Effector memory CD4-positive, alpha-beta T cell (primary cell): ENCODE data around the gene PITX1.

Source experiments
- DNase-seq, 3 donors: peaks; one replicate each; pipeline ENCODE4 v3.0.0-alpha.2; 2020
- H3K27ac ChIP-seq: 2 replicates; pipeline ENCODE4 v1.7.0; 2013; ENCODE audit warnings: mild to moderate bottlenecking, low read length, moderate library complexity; ENCODE audit not compliant: insufficient read depth, poor library complexity, severe bottlenecking
- H3K27me3 ChIP-seq: replicated peaks from 2 replicates; pipeline ENCODE4 v1.7.0; 2013; ENCODE audit warnings: mild to moderate bottlenecking, low read length; ENCODE audit not compliant: insufficient read depth, control insufficient read depth, poor library complexity, severe bottlenecking
- H3K36me3 ChIP-seq: 2 replicates; pipeline ENCODE4 v1.7.0; 2013; ENCODE audit warnings: mild to moderate bottlenecking, low read length, moderate library complexity; ENCODE audit not compliant: control insufficient read depth, insufficient read depth
- H3K4me1 ChIP-seq: 2 replicates; pipeline ENCODE4 v1.7.0; 2013; ENCODE audit warnings: low read length, mild to moderate bottlenecking; ENCODE audit not compliant: control insufficient read depth, insufficient read depth, poor library complexity, severe bottlenecking
- H3K4me3 ChIP-seq: 2 replicates; pipeline ENCODE4 v1.7.0; 2013; ENCODE audit warnings: low read length, low read depth, mild to moderate bottlenecking; ENCODE audit not compliant: insufficient read depth, poor library complexity, severe bottlenecking
- H3K9me3 ChIP-seq: 2 replicates; pipeline ENCODE4 v1.7.0; 2013; ENCODE audit warnings: mild to moderate bottlenecking, low read length, moderate library complexity; ENCODE audit not compliant: control insufficient read depth

Gene PITX1

DNA sequence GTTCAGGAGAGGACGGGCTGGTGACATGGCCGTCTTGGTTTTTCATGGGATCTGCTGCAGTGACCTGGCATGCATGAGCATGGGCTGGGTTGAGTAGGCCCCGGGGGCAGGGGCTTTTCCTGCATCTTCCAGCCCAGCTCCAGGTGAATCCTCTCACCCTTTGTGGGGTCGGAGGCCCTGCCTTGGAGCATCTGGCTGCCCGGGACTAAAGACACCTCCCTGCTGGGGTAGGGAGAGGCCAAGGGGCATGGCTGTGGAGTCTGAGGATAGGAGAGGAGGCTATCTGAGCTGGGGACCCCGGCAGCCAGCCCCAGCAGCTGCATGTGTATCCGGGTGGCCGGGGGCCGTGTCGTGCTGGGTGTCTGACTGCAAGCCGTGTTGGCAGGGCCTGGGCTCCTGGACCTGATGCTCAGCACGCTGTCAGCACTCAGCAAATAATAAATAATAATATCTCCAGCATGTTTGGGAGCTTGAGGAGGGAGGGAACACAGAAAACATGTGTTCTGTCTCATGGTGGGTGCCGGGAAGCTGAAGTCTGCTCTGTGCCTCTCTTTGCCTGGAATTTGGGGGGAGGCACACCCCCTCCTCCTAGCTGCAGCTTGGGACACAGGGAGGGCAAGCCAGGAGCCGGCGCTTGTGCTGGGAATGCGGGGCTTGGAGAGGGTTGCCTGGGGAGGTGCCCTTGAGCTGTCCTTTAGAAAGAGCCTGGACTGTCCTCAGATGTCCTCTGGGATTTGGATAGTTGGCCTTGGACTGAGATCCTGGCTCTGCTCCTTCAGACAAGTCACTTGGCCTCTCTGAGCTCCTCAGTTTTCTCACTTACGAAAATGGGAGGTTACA lies 28.4 kb upstream of the PITX1 start:
- no peaks in the 10 kb centered on the region for H3K4me1 ChIP-seq
- DNase-seq = no peak
- no peaks in the 10 kb centered on the region for H3K9me3 ChIP-seq
- no peaks in the 10 kb centered on the region for H3K36me3 ChIP-seq
- H3K4me3 ChIP-seq = no peak overlapping the region
- no peak overlapping the region for H3K27ac ChIP-seq
- peaks cover 4% of the 10 kb centered on the region for H3K27me3 ChIP-seq

DNA sequence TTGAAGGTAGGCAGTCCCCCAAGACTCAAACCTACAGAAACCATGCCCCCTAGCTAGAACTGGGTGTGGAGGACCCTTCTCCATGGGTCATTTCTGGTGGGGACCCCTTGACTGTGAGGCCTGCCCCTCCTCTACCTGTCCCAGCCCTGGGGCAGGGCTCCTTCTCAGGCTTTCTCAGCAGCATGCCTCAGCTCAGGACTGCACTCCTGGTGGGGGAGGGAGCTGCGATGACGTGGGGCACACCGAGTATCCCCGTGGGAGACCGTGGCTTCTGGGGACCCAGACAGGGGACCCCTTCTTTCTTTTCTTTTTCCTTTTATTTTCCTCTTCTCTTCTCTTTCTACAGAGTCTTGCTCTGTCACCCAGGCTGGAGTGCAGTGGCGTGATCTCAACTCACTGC lies 27.0 kb upstream of the PITX1 start:
- peaks cover 4% of the 10 kb centered on the region for H3K27me3 ChIP-seq
- no peaks in the 10 kb centered on the region for H3K36me3 ChIP-seq
- H3K9me3 ChIP-seq = no peaks in the 10 kb centered on the region
- H3K4me3 ChIP-seq = no peak overlapping the region
- DNase-seq = no peak
- no peaks in the 10 kb centered on the region for H3K4me1 ChIP-seq
- no peak overlapping the region for H3K27ac ChIP-seq

DNA sequence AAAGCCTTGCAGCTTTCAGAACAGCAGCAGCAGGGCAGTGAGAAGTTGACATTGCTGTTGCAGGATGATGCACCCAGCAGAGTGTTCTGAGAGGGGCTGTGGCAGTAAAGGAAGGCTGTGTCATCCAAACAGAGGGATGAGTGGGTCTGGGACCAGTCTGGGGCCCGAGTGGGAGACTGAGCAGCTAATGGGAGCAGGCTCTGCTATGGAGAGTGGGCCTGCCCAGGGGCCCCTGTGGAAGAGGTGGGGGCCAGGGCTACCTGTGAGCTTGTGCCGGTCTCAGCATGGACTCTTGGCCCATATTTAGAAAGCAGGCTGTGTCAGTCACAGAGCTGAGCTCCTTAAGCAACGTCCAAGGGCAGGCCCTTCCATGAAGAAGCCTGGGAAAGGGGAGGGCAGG lies 26.0 kb upstream of the PITX1 start:
- DNase-seq = no peak
- Histone ChIP-seq H3K36me3 (no peaks in the 10 kb centered on the region), H3K4me1 (no peaks in the 10 kb centered on the region), H3K27ac (no peak overlapping the region), H3K4me3 (no peak overlapping the region), H3K9me3 (no peaks in the 10 kb centered on the region), H3K27me3 (peaks cover 4% of the 10 kb centered on the region)

DNA sequence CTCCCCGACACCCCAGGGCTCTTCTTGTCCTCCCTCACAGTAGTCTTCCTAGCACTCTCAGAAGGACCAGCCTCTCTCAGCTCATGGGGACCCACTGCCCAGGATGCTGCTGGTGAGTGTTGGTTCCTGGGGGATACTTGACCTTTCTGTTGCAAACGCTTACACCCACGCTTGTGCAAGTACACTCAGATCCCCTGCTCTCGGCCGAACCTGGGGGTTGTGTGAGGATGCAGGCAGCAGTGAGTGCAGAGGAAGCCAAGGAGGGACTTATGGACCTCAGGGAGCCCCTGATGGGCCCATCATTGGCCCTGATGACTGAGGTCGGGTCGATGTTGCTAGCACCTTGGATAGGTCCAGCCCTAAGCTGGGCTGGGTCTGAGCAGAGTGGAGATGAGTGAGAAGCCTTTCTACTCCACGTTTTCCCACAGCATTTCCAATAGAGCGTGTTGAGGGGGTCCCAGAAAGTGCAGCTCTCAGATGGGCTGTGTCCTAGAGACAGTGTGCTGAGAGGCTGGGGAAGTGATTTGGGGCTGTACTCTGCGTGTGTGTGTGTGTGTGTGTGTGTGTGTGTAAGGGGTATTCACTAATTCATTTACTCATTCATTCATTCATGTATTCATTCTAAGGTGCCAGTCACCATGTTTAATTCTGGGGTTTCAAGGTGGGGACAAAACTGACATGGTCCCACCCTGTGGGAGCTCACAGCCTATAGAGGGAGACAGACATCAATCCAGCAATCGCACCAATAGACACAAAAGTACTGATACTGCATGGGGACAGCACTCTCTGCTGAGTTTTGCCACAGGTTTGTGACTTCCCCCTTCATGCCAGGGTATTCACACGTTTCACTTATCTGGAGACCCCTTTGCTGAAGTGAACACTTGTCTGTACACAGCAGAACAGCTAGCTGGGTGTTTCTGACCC lies 25.2 kb upstream of the PITX1 start:
- Histone ChIP-seq H3K9me3 (no peaks in the 10 kb centered on the region), H3K27ac (no peak overlapping the region), H3K4me3 (no peak overlapping the region), H3K4me1 (no peaks in the 10 kb centered on the region), H3K27me3 (peaks cover 4% of the 10 kb centered on the region), H3K36me3 (no peaks in the 10 kb centered on the region)
- no peak for DNase-seq

DNA sequence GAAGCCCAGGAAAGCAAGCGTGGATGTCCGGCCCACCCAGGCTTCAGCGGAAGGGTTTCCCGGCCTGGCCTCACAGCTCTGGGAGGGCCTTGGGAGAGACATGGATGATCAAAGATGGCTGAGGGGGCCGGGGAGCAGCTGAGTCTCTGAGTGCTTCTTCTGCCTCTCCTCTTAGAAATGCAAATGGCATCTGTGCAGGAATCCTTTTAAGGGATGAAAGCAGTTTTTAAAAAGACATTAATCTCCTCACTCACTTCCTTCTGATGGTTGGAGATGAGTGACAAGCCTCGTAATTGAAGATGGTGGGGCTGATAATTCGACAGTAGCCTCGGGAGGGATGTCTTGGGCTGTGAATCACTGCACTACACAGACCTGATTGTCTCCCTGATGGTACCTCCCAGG lies 24.3 kb upstream of the PITX1 start:
- Histone ChIP-seq H3K4me1 (no peaks in the 10 kb centered on the region), H3K27me3 (peaks cover 4% of the 10 kb centered on the region)

DNA sequence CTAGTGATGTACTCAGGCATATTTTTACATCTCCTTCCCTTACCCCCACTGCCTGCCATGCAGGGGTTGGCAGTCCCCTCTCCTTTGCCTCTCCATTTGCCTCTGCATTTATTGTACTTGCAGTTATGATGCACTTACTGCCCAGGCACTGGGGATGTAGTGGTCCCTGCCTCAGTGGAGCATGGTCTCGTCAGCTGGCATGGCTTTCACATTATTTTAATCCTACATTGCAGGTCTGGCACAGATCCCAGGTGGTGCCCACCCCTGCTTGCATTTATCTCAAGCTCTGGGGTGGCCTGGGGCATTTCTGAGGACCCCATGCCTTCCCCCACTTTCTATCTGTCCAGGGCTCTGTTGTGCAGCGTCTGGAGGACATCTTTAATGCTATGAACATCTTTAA lies 23.2 kb upstream of the PITX1 start:
- Histone ChIP-seq H3K27me3 (peaks cover 4% of the 10 kb centered on the region), H3K36me3 (no peaks in the 10 kb centered on the region), H3K4me3 (no peak overlapping the region), H3K9me3 (no peaks in the 10 kb centered on the region), H3K27ac (no peak overlapping the region), H3K4me1 (no peaks in the 10 kb centered on the region)
- no peak for DNase-seq

More for the DNA sequence above, 24.3 kb upstream of the PITX1 start:
- no peaks in the 10 kb centered on the region for H3K9me3 ChIP-seq
- H3K27ac ChIP-seq = no peak overlapping the region
- no peak overlapping the region for H3K4me3 ChIP-seq
- no peak for DNase-seq
- H3K36me3 ChIP-seq = no peaks in the 10 kb centered on the region

DNA sequence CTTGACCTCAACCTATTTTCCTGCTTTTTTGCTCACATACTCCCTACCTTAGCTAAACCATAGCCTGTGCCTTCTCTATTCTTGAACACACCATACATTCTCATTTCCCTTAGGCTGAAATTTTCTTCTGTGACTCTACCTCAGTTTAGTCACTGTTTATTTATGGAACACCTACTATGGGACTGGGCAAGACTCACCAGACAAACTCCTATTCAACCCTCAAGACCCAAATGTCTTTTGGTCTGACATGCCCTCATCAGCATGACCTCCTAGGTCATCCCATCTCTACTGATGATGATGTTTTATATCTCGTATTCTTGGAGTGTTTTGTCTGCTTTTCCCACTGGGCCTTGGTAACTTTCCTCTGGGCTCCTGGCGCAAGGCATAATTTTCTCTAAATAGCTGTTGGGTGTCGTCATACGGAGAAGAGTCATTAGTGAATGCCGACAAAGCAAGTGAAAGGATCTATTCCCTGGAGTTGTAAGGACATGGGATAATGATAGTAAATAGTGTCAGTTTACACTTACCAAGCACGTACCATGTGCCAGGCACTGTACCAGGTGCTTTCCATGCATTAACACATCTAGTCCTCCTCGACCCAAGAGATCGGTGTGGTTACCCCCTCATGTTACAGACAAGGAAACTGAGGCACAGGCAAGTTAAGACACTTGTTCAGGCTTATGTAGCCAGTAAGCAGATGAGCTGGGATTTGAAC lies 22.4 kb upstream of the PITX1 start:
- Histone ChIP-seq H3K27me3 (peaks cover 4% of the 10 kb centered on the region), H3K4me3 (no peak overlapping the region), H3K27ac (no peak overlapping the region), H3K36me3 (no peaks in the 10 kb centered on the region), H3K9me3 (no peaks in the 10 kb centered on the region), H3K4me1 (no peaks in the 10 kb centered on the region)
- DNase-seq = no peak

DNA sequence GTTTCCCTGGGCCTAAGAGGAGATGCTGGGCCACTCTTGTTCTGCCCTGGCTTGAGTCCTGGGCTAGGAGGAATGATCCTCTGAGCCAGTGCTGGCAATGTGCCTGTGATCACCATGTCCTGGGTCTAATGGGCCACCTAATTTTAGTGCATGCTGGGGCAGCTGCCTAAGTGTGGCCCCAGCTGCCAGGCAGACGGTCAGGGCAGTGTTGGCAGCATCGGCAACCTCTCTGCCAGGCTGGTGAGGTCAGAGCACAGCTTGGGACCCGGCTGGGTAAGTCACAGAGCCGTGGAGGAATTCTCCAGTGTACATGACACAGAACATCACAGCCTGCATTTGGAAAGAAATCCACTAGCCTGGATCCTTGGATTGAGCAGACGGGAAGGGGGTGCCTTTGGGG lies 21.4 kb upstream of the PITX1 start:
- no peaks in the 10 kb centered on the region for H3K36me3 ChIP-seq
- no peak for DNase-seq
- no peaks in the 10 kb centered on the region for H3K4me1 ChIP-seq
- H3K9me3 ChIP-seq = no peaks in the 10 kb centered on the region
- peaks cover 4% of the 10 kb centered on the region for H3K27me3 ChIP-seq
- H3K4me3 ChIP-seq = no peak overlapping the region
- H3K27ac ChIP-seq = no peak overlapping the region

DNA sequence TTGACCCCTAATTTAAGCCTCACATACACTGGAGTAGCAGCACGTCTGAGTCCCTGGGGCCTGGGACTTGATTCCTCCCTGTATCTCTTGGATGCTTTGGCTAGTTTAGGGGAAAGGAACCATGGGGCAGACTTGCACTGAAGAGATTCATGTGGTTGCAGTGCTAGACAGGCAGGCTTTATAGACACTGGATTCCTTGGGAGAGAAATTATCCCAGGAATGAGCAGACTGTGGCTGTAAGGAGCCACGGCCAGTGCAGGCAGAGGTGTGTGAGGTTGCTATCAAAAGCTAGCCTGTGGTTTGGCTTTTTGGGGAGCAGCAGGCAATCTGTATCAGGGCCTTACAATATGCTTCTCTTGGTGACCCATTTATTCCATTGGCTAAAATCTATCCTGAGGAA lies 20.5 kb upstream of the PITX1 start:
- Histone ChIP-seq H3K36me3 (no peaks in the 10 kb centered on the region), H3K4me3 (no peak overlapping the region), H3K27ac (no peak overlapping the region), H3K27me3 (peaks cover 4% of the 10 kb centered on the region), H3K9me3 (no peaks in the 10 kb centered on the region), H3K4me1 (no peaks in the 10 kb centered on the region)
- no peak for DNase-seq
